Loucy (cell line): ENCODE results near the gene INPP4B.

ENCODE experiments used
- EZH2phosphoT487 ChIP-seq: fragments of 200-600 bp; IDR thresholded peaks from 2 replicates; pipeline ENCODE4 v1.6.1; 2018; ENCODE audit warnings: antibody characterized with exemption, mild to moderate bottlenecking, moderate library complexity, borderline replicate concordance
- TF ChIP-seq, protein P1 (sequence below): fragments of 200-600 bp; sonication (generic); conservative IDR thresholded peaks from 2 replicates; pipeline ENCODE4 v1.5.1; 2014; ENCODE audit warnings: mild to moderate bottlenecking, antibody characterized with exemption, low read length

DNA sequence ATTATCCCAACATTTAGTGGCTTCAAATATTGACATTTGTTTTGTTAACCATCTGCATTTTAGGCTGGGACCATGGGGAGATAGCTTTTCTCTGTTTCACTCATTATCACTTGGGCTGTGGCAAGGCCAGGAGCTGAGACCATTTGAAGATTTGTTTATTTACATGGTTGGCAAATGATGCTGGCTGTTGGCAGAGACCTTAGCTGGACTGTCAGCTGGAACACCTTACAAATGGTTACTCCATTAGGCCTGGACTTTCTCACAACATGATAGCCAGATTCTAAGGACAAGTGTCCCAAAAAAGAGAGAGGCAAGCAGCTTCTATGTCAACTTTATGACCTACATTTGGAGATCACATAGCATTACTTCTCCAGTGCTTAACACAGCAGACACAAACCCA is 130.4 kb downstream of the INPP4B start:
- TF ChIP-seq, protein P1, sequence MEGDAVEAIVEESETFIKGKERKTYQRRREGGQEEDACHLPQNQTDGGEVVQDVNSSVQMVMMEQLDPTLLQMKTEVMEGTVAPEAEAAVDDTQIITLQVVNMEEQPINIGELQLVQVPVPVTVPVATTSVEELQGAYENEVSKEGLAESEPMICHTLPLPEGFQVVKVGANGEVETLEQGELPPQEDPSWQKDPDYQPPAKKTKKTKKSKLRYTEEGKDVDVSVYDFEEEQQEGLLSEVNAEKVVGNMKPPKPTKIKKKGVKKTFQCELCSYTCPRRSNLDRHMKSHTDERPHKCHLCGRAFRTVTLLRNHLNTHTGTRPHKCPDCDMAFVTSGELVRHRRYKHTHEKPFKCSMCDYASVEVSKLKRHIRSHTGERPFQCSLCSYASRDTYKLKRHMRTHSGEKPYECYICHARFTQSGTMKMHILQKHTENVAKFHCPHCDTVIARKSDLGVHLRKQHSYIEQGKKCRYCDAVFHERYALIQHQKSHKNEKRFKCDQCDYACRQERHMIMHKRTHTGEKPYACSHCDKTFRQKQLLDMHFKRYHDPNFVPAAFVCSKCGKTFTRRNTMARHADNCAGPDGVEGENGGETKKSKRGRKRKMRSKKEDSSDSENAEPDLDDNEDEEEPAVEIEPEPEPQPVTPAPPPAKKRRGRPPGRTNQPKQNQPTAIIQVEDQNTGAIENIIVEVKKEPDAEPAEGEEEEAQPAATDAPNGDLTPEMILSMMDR = no peak
- no peak for TF ChIP-seq EZH2phosphoT487
